Thoracic aorta (tissue), 2 donors: Measurements from ENCODE around the gene PLEKHM1. TPM values are rescaled to one million over a fixed set of nuclear protein-coding genes. Genes with fewer than 3 reads are reported as not detected.
A peak's percentile ranks its signal among the peaks of the same experiment; 100 is the strongest.

Experiments
- ATAC-seq: fragments of 150-250 bp; one replicate; pipeline ENCODE4 v1.8.0; 2017; ENCODE audit warnings: low read depth; ENCODE audit not compliant: insufficient number of reproducible peaks, low FRiP score
- DNase-seq: peaks from one replicate; pipeline ENCODE4 v3.0.0-alpha.2; 2020; ENCODE audit warnings: low spot score
- H3K27ac ChIP-seq, 2 donors: fragments of 200-600 bp; sonication (generic); 1 replicate in 1 of 2; 2 replicates in 1 of 2; pipeline ENCODE4 v1.5.1; 2016; ENCODE audit warnings: mild to moderate bottlenecking in 2 of 2, moderate library complexity in 2 of 2
- H3K27me3 ChIP-seq: fragments of 200-600 bp; sonication (generic); replicated peaks from 2 replicates; pipeline ENCODE4 v1.6.0; 2016; ENCODE audit warnings: mild to moderate bottlenecking; ENCODE audit not compliant: insufficient read depth
- H3K36me3 ChIP-seq: fragments of 200-600 bp; sonication (generic); one replicate; pipeline ENCODE4 v1.5.1; 2016
- H3K4me1 ChIP-seq, 2 donors: fragments of 200-600 bp; sonication (generic); 1 replicate in 1 of 2; 2 replicates in 1 of 2; pipeline versions ENCODE4 v1.5.1 to v1.6.0; 2016; ENCODE audit warnings: low read depth in 2 of 2, mild to moderate bottlenecking in 1 of 2; ENCODE audit not compliant: control insufficient read depth in 1 of 2
- H3K4me3 ChIP-seq: fragments of 200-600 bp; sonication (generic); 2 replicates; pipeline ENCODE4 v1.5.1; 2016; ENCODE audit warnings: mild to moderate bottlenecking
- H3K9me3 ChIP-seq: fragments of 200-600 bp; sonication (generic); 2 replicates; pipeline ENCODE4 v1.5.1; 2016
- CTCF ChIP-seq: fragments of 200-600 bp; sonication (generic); IDR thresholded peaks from one replicate; pipeline ENCODE4 v1.5.1; 2019; ENCODE audit warnings: antibody characterized with exemption
- total RNA-seq, 2 donors: library from RNA; depleted of rRNA; stranded (reverse); fragments of >200 nt; gene quantifications; one replicate each; pipeline versions ENCODE4 v1.1.0 to v1.2.3, GENCODE V29; 2016

The PLEKHM1 gene
- total RNA-seq, 2 donors from 2014 or later = 64.3 to 134 TPM

GRCh38 chr17:45398800-45399199, 91.7 kb downstream of the PLEKHM1 start:
- no peak for TF ChIP-seq CTCF
- no peak for DNase-seq
- H3K4me1 ChIP-seq = peaks cover 8 to 11% of the 10 kb centered on the region in 2 donors
- H3K27ac ChIP-seq = no peak overlapping the region
- H3K9me3 ChIP-seq = no peaks in the 10 kb centered on the region
- H3K4me3 ChIP-seq = no peak overlapping the region
- H3K27me3 ChIP-seq = no peaks in the 10 kb centered on the region
- ATAC-seq = no peak
- H3K36me3 ChIP-seq = no peaks in the 10 kb centered on the region

- Histone ChIP-seq H3K9me3 (no peaks in the 10 kb centered on the region), H3K4me3 (no peak overlapping the region), H3K27ac (no peak overlapping the region), H3K27me3 (no peaks in the 10 kb centered on the region), H3K4me1 (peaks cover 8 to 11% of the 10 kb centered on the region in 2 donors), H3K36me3 (no peaks in the 10 kb centered on the region)
- no peak for TF ChIP-seq CTCF
- ATAC-seq (no peak), DNase-seq (no peak)
These were observed 92.7 kb downstream of the PLEKHM1 start for GRCh38 chr17:45397796-45398195.

- no peak overlapping the region for H3K27ac ChIP-seq
- H3K9me3 ChIP-seq = no peaks in the 10 kb centered on the region
- H3K36me3 ChIP-seq = no peaks in the 10 kb centered on the region
- no peak for TF ChIP-seq CTCF
- no peak overlapping the region for H3K4me3 ChIP-seq
- H3K4me1 ChIP-seq = peaks cover 8 to 11% of the 10 kb centered on the region in 2 donors
- ATAC-seq (no peak), DNase-seq (no peak)
- H3K27me3 ChIP-seq = no peaks in the 10 kb centered on the region
These were observed 93.9 kb downstream of the PLEKHM1 start for GRCh38 chr17:45396496-45397205.

- no peak for ATAC-seq
These were observed 94.7 kb downstream of the PLEKHM1 start for GRCh38 chr17:45395569-45396415.

More at GRCh38 chr17:45395569-45396415, 94.7 kb downstream of the PLEKHM1 start:
- H3K4me3 ChIP-seq = peak overlapping the region; percentile 63
- H3K9me3 ChIP-seq = no peaks in the 10 kb centered on the region
- peaks cover 8 to 11% of the 10 kb centered on the region in 2 donors for H3K4me1 ChIP-seq
- DNase-seq = no peak
- TF ChIP-seq CTCF = no peak
- no peaks in the 10 kb centered on the region for H3K27me3 ChIP-seq
- H3K36me3 ChIP-seq = no peaks in the 10 kb centered on the region
- no peak overlapping the region for H3K27ac ChIP-seq
